GM08714 (cell line): ENCODE measurements around the gene NTNG1.

ENCODE experiments used
- H3K4me3 ChIP-seq: fragments of 200-500 bp; sonication (Bioruptor generic); 2 replicates; pipeline ENCODE4 v1.5.1; 2014; ENCODE audit warnings: mild to moderate bottlenecking, low read length, inconsistent platforms
- ZNF274 ChIP-seq: IDR thresholded peaks from 2 replicates; pipeline ENCODE4 v1.6.1; 2012; ENCODE audit warnings: mild to moderate bottlenecking, low read depth, low read length

Gene NTNG1

GRCh38 chr1:107389410-107390396, 248.9 kb downstream of the NTNG1 start:
- TF ChIP-seq ZNF274: no peak
- no peak overlapping the region for H3K4me3 ChIP-seq

- TF ChIP-seq ZNF274: no peak
Observed at GRCh38 chr1:107394301-107394700, 253.5 kb downstream of the NTNG1 start.

GRCh38 chr1:107401704-107402103, 260.9 kb downstream of the NTNG1 start:
- TF ChIP-seq ZNF274: no peak
- no peak overlapping the region for H3K4me3 ChIP-seq

More at GRCh38 chr1:107394301-107394700, 253.5 kb downstream of the NTNG1 start:
- no peak overlapping the region for H3K4me3 ChIP-seq

GRCh38 chr1:107404756-107405155, 263.9 kb downstream of the NTNG1 start:
- TF ChIP-seq ZNF274: no peak
- no peak overlapping the region for H3K4me3 ChIP-seq

GRCh38 chr1:107405236-107405635, 264.4 kb downstream of the NTNG1 start:
- H3K4me3 ChIP-seq: no peak overlapping the region
- no peak for TF ChIP-seq ZNF274

- TF ChIP-seq ZNF274: no peak
- no peak overlapping the region for H3K4me3 ChIP-seq
Observed at GRCh38 chr1:107407011-107407410, 266.2 kb downstream of the NTNG1 start.

- H3K4me3 ChIP-seq: no peak overlapping the region
- TF ChIP-seq ZNF274: no peak
Observed at GRCh38 chr1:107413546-107413945, 272.7 kb downstream of the NTNG1 start.

- no peak for TF ChIP-seq ZNF274
- no peak overlapping the region for H3K4me3 ChIP-seq
Observed at GRCh38 chr1:107413951-107414350, 273.1 kb downstream of the NTNG1 start.

- no peak for TF ChIP-seq ZNF274
- no peak overlapping the region for H3K4me3 ChIP-seq
Observed at GRCh38 chr1:107414550-107414949, 273.7 kb downstream of the NTNG1 start.

- no peak for TF ChIP-seq ZNF274
- H3K4me3 ChIP-seq: no peak overlapping the region
Observed at GRCh38 chr1:107415241-107415640, 274.4 kb downstream of the NTNG1 start.

- no peak for TF ChIP-seq ZNF274
- no peak overlapping the region for H3K4me3 ChIP-seq
Observed at GRCh38 chr1:107419003-107419402, 278.2 kb downstream of the NTNG1 start.

GRCh38 chr1:107422901-107423300, 282.1 kb downstream of the NTNG1 start:
- no peak overlapping the region for H3K4me3 ChIP-seq
- no peak for TF ChIP-seq ZNF274

GRCh38 chr1:107430540-107431228, 289.8 kb downstream of the NTNG1 start:
- no peak overlapping the region for H3K4me3 ChIP-seq
- no peak for TF ChIP-seq ZNF274

- TF ChIP-seq ZNF274: no peak
- H3K4me3 ChIP-seq: no peak overlapping the region
Observed at GRCh38 chr1:107432108-107432507, 291.3 kb downstream of the NTNG1 start.

GRCh38 chr1:107433068-107433467, 292.2 kb downstream of the NTNG1 start:
- no peak for TF ChIP-seq ZNF274
- H3K4me3 ChIP-seq: no peak overlapping the region
